ENCODE results near the gene CFAP52.

DNA sequence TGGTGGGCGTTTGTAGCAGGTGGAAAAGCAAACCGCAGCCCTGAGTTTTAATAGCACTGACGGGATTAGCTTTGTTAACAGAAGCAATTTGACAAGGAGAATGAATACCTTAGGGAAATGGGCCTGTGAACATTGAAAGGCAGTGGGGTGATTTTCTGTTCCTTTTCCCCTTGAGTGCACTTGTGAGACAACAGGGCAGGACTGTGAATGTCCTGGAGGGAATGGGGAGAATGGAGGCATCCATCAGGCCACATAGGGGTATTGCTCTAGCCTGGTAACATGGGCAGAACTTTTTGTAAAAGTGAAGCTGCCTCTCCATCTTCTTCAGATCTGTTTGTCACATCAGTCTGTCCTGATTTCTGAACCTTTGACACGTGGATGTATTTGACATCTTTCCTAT lies 95.1 kb downstream of the CFAP52 start:
- TF ChIP-seq, protein P1, sequence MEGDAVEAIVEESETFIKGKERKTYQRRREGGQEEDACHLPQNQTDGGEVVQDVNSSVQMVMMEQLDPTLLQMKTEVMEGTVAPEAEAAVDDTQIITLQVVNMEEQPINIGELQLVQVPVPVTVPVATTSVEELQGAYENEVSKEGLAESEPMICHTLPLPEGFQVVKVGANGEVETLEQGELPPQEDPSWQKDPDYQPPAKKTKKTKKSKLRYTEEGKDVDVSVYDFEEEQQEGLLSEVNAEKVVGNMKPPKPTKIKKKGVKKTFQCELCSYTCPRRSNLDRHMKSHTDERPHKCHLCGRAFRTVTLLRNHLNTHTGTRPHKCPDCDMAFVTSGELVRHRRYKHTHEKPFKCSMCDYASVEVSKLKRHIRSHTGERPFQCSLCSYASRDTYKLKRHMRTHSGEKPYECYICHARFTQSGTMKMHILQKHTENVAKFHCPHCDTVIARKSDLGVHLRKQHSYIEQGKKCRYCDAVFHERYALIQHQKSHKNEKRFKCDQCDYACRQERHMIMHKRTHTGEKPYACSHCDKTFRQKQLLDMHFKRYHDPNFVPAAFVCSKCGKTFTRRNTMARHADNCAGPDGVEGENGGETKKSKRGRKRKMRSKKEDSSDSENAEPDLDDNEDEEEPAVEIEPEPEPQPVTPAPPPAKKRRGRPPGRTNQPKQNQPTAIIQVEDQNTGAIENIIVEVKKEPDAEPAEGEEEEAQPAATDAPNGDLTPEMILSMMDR (IDR thresholded peaks at IDR 0.05), result no peak
- TF ChIP-seq, protein P2, sequence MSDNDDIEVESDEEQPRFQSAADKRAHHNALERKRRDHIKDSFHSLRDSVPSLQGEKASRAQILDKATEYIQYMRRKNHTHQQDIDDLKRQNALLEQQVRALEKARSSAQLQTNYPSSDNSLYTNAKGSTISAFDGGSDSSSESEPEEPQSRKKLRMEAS (IDR thresholded peaks at IDR 0.05), result no peak
- TF ChIP-seq ZC3H11A (IDR thresholded peaks at IDR 0.05), result no peak
- no peak for TF ChIP-seq ZFP36 (IDR thresholded peaks at IDR 0.05; ENCODE audit: borderline replicate concordance, partially characterized antibody)

Data from A549 (cell line).